Subcutaneous adipose tissue (tissue), 4 donors: Measurements from ENCODE around the gene GNG13. TPM values are rescaled to one million over a fixed set of nuclear protein-coding genes. Genes with fewer than 3 reads are reported as not detected.

Experiments used
- total RNA-seq, 4 donors: library from RNA; depleted of rRNA; stranded (reverse); fragments of >200 nt; gene quantifications; one replicate each; pipeline ENCODE4 v1.1.0, GENCODE V29; 2016
- TF ChIP-seq, protein P1 (sequence below): fragments of 450-650 bp; IDR thresholded peaks from one replicate; pipeline ENCODE4 v1.5.1; 2016; ENCODE audit warnings: low read depth, mild to moderate bottlenecking, control low read depth, antibody characterized with exemption, moderate library complexity

The GNG13 gene, protein sequence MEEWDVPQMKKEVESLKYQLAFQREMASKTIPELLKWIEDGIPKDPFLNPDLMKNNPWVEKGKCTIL
- total RNA-seq, result not detected

DNA sequence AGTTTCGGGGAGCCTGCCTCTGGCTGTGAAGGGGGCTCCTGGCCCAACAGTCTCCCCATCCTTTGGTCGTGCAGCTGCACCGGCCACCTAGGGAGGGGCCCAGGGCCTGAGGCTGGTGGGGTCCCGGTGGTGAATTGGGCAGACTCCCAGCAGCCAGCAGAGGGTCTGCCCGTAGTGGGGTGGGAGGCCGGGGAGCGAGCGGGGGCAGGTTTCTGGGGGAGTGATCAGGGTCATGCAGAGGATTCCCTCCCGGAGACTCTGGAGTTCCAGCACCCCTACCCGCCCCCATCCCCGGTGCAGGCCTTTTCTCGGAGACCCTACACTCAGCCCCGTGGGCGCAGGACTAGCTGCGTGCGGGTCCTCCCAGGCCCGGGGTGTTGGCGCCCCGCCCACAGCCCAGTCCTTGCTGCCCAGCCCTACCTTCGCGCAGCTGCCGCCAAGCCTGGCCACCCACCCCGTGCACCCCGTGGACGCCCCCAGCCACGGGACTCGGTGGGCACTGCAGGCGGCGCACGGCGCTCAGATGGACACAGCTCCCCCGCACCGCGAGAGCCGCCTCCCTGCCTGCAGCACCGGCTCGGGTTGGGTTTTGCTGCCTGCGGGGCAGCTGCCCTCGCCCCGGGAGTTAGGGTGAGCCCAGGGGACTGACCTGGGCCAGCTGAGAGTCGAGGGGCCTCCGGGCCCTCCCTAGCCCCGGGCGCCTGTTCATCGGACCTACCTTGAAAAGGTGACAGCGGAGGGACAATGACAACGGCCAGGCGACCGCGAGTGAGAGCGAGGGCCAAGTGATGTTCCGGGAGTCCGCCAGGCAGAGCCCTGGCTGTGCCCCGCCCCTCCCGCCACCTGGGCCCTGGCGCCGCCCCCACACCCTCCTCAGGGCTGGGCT lies at the start of gene GNG13:
TSS of gene GNG13 (minus strand) at position 787 of the 886 bp plus-strand sequence. CDS start 1,657 bp downstream, outside the sequence.
- TF ChIP-seq, protein P1, sequence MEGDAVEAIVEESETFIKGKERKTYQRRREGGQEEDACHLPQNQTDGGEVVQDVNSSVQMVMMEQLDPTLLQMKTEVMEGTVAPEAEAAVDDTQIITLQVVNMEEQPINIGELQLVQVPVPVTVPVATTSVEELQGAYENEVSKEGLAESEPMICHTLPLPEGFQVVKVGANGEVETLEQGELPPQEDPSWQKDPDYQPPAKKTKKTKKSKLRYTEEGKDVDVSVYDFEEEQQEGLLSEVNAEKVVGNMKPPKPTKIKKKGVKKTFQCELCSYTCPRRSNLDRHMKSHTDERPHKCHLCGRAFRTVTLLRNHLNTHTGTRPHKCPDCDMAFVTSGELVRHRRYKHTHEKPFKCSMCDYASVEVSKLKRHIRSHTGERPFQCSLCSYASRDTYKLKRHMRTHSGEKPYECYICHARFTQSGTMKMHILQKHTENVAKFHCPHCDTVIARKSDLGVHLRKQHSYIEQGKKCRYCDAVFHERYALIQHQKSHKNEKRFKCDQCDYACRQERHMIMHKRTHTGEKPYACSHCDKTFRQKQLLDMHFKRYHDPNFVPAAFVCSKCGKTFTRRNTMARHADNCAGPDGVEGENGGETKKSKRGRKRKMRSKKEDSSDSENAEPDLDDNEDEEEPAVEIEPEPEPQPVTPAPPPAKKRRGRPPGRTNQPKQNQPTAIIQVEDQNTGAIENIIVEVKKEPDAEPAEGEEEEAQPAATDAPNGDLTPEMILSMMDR, result no peak

DNA sequence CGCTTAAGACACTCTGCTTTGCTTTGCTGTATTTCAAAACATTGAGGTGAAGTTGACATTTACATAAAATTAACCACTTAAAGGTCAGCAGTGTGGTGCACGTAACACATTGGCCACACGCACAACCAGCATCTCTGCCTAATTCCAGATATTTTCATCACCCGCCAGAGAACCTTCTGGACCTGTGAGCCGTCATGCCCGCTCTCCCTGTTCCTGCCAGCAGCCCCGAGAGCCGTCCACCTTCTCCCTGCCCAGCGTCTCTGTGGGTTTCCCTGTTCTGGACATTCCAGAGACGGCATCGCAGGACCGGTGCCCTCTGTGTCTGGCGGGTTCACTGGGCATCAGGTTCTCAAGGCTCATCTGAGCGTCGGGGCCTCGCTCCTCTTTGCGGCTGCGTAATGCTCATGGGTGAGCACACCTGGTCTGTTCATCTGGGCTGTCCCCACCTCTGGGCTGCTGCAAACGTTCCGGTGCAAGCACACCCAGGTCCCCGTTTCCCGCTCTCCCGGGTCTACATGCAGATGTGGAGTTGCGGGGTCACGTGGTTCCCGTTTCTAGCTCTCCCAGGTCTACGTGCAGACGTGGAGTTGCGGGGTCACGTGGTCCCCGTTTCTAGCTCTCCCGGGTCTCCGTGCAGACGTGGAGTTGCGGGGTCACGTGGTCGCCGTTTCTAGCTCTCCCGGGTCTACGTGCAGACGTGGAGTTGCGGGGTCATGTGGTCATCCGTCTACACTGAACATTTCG lies 48.1 kb upstream of the GNG13 start:
- TF ChIP-seq, protein P1, result no peak

DNA sequence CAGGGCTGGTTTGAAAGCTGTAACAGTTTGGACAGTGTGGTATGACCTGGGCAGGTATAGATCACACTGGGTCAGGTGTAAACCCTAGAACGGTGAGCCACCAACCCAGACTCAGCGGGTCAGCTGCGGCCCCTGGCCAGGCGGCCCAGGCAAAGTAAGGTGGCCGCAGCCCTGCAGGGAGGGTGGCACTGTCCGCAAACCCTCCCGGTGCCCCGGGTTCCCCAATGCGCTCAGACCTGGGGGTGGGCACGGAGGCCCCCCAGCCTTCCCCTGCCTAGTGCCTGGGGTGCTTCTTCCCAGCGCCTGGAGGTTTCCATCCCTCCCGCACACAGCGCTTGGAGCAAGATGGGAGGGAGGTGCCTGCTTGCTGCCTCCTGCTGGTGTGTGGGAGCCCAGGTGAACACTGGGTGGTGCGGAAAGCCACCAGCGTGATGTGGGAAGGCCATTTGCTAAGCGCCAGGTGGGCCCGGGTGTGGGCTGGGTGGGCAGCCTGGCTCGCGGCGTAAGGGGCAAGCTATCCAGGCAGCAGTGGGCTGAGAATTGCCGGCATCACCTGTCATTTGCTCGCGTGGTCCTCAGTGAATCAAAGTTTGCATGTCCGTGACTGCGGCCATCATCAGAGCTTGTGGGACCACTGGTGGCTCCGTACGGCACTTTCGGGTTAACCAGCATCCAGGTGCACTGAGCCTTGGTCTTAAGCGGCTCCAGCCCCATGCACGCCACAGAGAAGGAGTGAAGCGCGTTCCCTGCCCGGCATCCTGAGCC lies 47.3 kb upstream of the GNG13 start:
- TF ChIP-seq, protein P1, result no peak

DNA sequence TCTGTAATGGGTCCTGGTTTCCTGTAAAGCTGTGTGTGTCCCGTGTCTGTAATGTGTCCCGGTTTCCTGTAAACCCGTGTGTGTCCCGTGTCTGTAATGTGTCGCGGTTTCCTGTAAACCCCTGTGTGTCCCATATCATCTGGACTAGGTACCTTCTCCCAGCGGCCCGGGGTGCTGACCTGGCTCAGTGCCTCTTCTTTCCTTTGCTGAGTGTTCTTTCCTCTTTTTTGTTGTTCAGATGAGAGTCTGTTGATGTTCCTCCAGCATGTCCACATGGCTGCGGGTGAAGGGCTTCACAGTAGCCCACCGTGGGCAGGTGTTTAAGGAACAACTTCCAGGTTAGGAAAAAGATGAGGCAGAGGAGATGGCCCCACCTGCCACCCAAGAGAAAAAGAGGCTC lies 46.6 kb upstream of the GNG13 start:
- TF ChIP-seq, protein P1, result no peak

DNA sequence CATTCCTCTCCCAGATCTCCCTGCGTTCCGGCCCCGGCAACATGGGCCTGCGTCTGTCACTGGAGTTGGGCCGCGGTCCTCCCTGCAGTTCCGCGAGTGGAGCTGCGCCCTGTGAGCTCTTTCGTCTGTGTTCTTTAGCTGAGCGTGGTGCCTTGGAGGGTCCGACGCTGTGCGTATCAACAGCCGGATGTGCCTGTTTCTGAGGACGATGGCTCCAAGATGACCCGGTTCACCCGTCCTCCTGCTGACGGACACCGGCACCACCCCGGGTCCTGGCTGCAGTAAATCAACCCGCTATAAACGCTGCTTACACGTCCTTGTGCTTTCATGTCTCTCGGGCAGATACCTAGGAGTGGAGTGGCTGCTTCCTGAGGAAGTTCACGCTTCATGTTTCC lies 44.8 kb upstream of the GNG13 start:
- TF ChIP-seq, protein P1, result no peak

DNA sequence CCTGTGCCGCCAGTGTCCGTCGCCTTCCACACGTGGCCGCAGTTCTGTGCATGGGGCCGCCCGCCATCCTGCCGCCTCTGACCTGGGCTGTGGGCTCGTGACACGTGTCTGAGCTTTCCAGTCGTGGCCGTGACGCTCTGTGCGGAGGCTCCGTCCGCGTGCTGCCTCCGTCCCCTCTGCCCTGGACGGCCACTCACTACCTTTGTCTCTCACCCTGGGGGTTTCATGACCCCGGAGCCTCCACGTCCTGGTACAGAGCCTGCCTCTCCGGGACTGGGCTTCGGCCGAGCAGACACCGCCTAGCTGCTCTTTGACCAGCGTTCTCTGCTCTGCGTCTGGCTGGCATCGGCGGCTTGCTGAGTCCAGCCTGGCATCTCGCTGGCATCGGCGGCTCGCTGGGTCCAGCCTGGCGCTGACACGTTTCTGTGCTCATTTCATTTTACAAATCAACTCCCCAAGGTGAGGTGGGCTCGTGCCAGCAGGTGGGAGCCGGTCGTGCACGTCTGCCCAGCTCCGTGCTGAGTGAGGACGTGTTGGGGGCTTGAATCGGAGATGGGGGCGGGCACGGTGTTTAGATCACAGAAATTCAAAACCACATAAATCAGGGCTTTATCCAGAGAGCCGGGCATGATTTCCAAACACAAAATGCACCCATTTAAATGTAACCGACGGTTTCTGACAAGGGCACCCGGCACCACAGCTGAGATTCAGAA lies 44.3 kb upstream of the GNG13 start:
- TF ChIP-seq, protein P1, result no peak
